Coronary artery (tissue), 2 donors: ENCODE results near the gene RASGRF2.

Experiments used
- DNase-seq: peaks from one replicate; pipeline ENCODE4 v3.0.0-alpha.2; 2017; ENCODE audit warnings: low spot score
- H3K27ac ChIP-seq, 2 donors: fragments of 200-600 bp; sonication (generic); one replicate each; pipeline ENCODE4 v1.5.1; 2016 to 2019
- H3K4me3 ChIP-seq: fragments of 200-600 bp; sonication (generic); 2 replicates; pipeline ENCODE4 v1.5.1; 2016; ENCODE audit warnings: mild to moderate bottlenecking, moderate library complexity
- CTCF ChIP-seq: fragments of 200-600 bp; sonication (generic); IDR thresholded peaks from one replicate; pipeline ENCODE4 v1.5.1; 2019; ENCODE audit warnings: antibody characterized with exemption

RASGRF2 gene

DNA sequence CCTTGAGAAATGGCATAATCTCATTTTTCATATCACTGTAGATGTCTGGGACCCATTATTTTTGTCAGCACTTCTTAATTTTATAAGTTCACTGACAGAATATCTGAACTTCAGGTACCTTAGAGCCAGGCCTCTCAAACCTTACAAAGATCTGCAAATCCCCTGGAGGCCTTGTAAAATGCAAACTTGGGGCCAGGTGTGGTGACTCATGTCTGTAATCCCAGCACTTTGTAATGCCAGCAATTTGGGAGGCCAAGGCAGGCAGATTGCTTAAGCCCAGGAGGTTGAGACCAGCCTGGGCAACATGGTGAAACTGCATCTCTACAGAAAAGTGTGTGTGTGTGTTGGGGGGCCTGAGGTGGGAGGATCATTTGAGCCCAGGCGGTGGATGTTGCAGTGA, 30.8 kb downstream of the RASGRF2 start:
- DNase-seq: no peak
- Histone ChIP-seq H3K4me3 (no peak overlapping the region), H3K27ac (no peak overlapping the region)
- TF ChIP-seq CTCF: no peak

GRCh38 chr5:80995908-80996307, 35.7 kb downstream of the RASGRF2 start:
- no peak for DNase-seq
- no peak for TF ChIP-seq CTCF
- Histone ChIP-seq H3K4me3 (no peak overlapping the region), H3K27ac (no peak overlapping the region)

- no peak for DNase-seq
- no peak for TF ChIP-seq CTCF
- Histone ChIP-seq H3K4me3 (no peak overlapping the region), H3K27ac (no peak overlapping the region)
These were observed 38.4 kb downstream of the RASGRF2 start for GRCh38 chr5:80998590-80998979.

DNA sequence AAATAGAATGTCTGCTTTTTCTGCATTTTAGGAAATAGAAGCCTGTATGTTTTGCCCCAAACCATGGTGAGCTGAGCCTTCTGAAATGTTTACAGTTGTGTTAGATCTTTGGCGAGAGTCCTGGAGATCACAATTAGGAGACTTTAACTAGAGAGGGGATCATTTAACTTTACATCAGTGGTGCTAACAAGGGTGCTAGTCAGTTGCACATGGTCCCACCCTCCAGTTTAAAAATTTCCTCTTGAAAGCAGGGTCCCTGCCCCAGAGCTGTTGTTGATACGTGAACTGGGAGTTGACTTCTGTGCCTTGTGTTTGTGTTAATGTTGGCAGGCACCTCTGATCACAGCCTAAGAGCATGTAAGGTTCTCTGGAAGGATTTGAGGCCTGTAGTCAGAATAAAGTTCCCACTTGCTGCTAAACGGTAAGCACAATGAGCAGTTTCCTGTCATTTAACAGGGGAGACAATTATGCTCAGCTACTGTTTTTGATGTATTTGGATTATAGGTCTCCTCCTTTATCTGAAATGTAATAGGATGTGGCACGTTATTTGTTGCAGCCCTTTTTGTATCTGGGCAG, 43.7 kb downstream of the RASGRF2 start:
- peak overlapping the region in 1 of 2 donors; percentile 13 for H3K27ac ChIP-seq
- DNase-seq: no peak
- no peak for TF ChIP-seq CTCF
- no peak overlapping the region for H3K4me3 ChIP-seq

- no peak overlapping the region for H3K4me3 ChIP-seq
- H3K27ac ChIP-seq: no peak overlapping the region
- no peak for TF ChIP-seq CTCF
- DNase-seq: no peak
These were observed 45.5 kb downstream of the RASGRF2 start for GRCh38 chr5:81005708-81006107.

DNA sequence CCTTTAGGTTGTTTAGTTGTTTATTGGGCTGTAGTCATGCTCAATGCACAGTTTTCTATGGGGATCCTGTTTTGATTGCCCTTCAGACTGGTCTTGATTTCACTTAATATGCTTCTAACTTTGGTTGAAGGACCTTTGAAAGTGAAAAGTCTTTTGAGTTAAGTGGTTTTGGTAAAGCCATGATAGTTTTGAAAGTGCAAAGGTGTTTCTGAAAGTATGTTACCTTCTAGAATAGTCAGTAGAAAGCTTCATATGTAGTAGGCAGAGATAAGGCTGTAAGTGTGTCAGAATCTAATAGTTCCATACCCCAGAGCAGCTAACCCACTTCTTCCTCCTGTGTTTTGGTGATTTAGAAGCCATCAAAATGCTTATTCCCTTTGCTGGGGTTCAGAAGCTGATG, 46.1 kb downstream of the RASGRF2 start:
- no peak for TF ChIP-seq CTCF
- Histone ChIP-seq H3K4me3 (no peak overlapping the region), H3K27ac (no peak overlapping the region)
- no peak for DNase-seq

- TF ChIP-seq CTCF: no peak
These were observed 46.9 kb downstream of the RASGRF2 start for GRCh38 chr5:81006947-81007636.

More at GRCh38 chr5:81006947-81007636, 46.9 kb downstream of the RASGRF2 start:
- DNase-seq: no peak
- Histone ChIP-seq H3K4me3 (no peak overlapping the region), H3K27ac (no peak overlapping the region)
